HTR-8/SVneo (cell line): ENCODE data around the gene ACSS2.
"Not testable (repeated sequence)": the region's sequence is repeated elsewhere in the genome, so short reads cannot be mapped to it uniquely, and the experiment has no call there.

ENCODE experiments used
- DNase-seq: peaks from one replicate; pipeline ENCODE4 v3.0.0; 2011; ENCODE audit warnings: low spot score, mixed read lengths; ENCODE audit not compliant: insufficient read length
- FAIRE-seq: peaks from 2 replicates; lab custom pipeline; 2011; peaks lifted over from hg19 to GRCh38; lab: Jason Lieb, UNC

Gene ACSS2

GRCh38 chr20:34898731-34899130 lies 22.3 kb downstream of the ACSS2 start:
- FAIRE-seq, DNase-seq: not testable (repeated sequence)

GRCh38 chr20:34904202-34904621 lies 27.8 kb downstream of the ACSS2 start:
- FAIRE-seq = no peak
- DNase-seq = no peak

- peak; percentile 89 for DNase-seq
- no peak for FAIRE-seq
Observed at GRCh38 chr20:34907616-34908469, 31.4 kb downstream of the ACSS2 start.

- FAIRE-seq = no peak
- no peak for DNase-seq
Observed at GRCh38 chr20:34915131-34915530, 38.7 kb downstream of the ACSS2 start.

- DNase-seq = no peak
- FAIRE-seq = no peak
Observed at GRCh38 chr20:34915749-34916455, 39.5 kb downstream of the ACSS2 start.

- FAIRE-seq = no peak
- no peak for DNase-seq
Observed at GRCh38 chr20:34916774-34917354, 40.5 kb downstream of the ACSS2 start.

- DNase-seq (no peak), FAIRE-seq (no peak)
Observed at GRCh38 chr20:34920055-34920454, 43.6 kb downstream of the ACSS2 start.

GRCh38 chr20:34921436-34921835 lies 45.0 kb downstream of the ACSS2 start:
- no peak for DNase-seq
- no peak for FAIRE-seq

- FAIRE-seq = peak; percentile 59
- DNase-seq = peak; percentile 86
Observed at GRCh38 chr20:34922654-34923381, 46.4 kb downstream of the ACSS2 start.

- FAIRE-seq (no peak), DNase-seq (no peak)
Observed at GRCh38 chr20:34923414-34923813, 47.0 kb downstream of the ACSS2 start.

- DNase-seq (no peak), FAIRE-seq (no peak)
Observed at GRCh38 chr20:34925341-34925740, 48.9 kb downstream of the ACSS2 start.

GRCh38 chr20:34925981-34926380 lies 49.6 kb downstream of the ACSS2 start:
- DNase-seq = no peak
- peak; percentile 38 for FAIRE-seq

GRCh38 chr20:34926581-34926980 lies 50.2 kb downstream of the ACSS2 start:
- FAIRE-seq (no peak), DNase-seq (no peak)

GRCh38 chr20:34927736-34928135 lies 51.3 kb downstream of the ACSS2 start:
- FAIRE-seq (no peak), DNase-seq (peak; percentile 42)

- DNase-seq = no peak
- no peak for FAIRE-seq
Observed at GRCh38 chr20:34928411-34928810, 52.0 kb downstream of the ACSS2 start.

GRCh38 chr20:34931771-34932170 lies 55.4 kb downstream of the ACSS2 start:
- no peak for DNase-seq
- no peak for FAIRE-seq

- no peak for FAIRE-seq
- no peak for DNase-seq
Observed at GRCh38 chr20:34938466-34939163, 62.2 kb downstream of the ACSS2 start.

GRCh38 chr20:34940081-34940481 lies 63.7 kb downstream of the ACSS2 start:
- no peak for FAIRE-seq
- DNase-seq = no peak

- FAIRE-seq = no peak
- DNase-seq = no peak
Observed at GRCh38 chr20:34941226-34941625, 64.8 kb downstream of the ACSS2 start.

- DNase-seq = no peak
- FAIRE-seq = no peak
Observed at GRCh38 chr20:34942301-34942700, 65.9 kb downstream of the ACSS2 start.
